HCT116 (cell line): ENCODE results near the gene RAB37.

Source experiments
- SRF ChIP-seq: IDR thresholded peaks from 2 replicates; pipeline ENCODE4 v1.6.1; 2012; ENCODE audit warnings: low read depth
- TF ChIP-seq, protein P1 (sequence below), 3 experiments: fragments of 200-600 bp in 1 of 3; sonication (generic) in 1 of 3; IDR thresholded peaks in 2 of 3; conservative IDR thresholded peaks in 1 of 3; 2 replicates each; pipeline ENCODE4 v1.5.1; 2012 to 2017; ENCODE audit warnings: low read depth in 2 of 3, low read length in 2 of 3, antibody characterized with exemption in 1 of 3, borderline replicate concordance in 1 of 3, control low read depth in 1 of 3, mild to moderate bottlenecking in 1 of 3, mixed read lengths in 1 of 3, mixed run types in 1 of 3, moderate library complexity in 1 of 3; ENCODE audit not compliant: insufficient read depth in 1 of 3

DNA sequence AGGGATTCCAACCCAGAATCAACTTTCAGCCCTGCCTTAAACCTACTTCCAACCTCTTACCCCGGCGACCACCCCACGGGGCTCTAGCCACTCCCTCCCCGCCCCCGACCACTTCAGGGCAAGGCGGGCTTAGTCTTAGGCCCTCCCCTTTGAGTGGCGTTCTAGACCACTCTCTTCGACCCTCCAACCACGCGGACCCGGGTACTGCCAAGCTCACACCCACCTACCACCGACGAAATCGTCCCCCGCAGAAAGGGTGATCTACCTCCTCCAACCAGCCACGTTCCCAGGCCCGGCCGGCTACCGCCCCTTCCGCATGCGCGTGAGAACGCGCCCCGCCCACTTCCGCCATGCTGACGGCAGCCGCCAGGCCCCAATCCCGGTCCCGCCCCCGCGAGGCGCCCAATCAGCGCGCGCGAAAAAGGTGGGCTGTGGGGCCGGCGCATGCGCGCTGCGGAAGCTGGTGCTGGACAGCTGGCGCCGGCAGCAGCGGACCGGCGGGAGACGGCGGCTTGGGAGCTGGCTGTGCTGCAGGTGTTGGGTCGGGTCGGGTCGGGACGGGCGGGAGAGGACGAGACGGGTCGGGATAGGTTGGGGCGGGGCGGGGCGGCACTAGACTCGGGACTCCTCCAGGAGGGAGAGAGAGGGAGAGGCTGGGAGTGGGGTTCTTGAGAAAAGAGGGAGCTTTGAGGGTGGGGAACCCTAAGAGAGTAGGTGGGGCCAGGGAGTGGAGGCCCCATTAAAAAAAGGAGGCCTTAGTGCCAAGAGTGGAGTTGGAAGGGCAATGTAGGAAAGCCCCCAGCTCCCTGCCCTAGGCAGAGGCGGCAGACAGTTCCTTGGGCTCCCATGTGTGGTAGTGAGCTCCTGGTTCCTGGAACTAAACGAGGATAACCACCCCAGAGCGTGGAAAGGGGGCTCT is 39.2 kb downstream of the RAB37 start, which contains the start of gene NAT9:
- no peak for TF ChIP-seq SRF
- TF ChIP-seq, protein P1, sequence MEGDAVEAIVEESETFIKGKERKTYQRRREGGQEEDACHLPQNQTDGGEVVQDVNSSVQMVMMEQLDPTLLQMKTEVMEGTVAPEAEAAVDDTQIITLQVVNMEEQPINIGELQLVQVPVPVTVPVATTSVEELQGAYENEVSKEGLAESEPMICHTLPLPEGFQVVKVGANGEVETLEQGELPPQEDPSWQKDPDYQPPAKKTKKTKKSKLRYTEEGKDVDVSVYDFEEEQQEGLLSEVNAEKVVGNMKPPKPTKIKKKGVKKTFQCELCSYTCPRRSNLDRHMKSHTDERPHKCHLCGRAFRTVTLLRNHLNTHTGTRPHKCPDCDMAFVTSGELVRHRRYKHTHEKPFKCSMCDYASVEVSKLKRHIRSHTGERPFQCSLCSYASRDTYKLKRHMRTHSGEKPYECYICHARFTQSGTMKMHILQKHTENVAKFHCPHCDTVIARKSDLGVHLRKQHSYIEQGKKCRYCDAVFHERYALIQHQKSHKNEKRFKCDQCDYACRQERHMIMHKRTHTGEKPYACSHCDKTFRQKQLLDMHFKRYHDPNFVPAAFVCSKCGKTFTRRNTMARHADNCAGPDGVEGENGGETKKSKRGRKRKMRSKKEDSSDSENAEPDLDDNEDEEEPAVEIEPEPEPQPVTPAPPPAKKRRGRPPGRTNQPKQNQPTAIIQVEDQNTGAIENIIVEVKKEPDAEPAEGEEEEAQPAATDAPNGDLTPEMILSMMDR (IDR thresholded peaks at IDR 0.05 in 2 of 3, conservative IDR thresholded peaks at IDR 0.05 in 1 of 3; ENCODE audit: borderline replicate concordance in 1 of 3, insufficient read depth in 1 of 3, low read depth in 2 of 3, low read length in 2 of 3) = no peak
